CD4-positive, alpha-beta T cell treated with Interleukin-2 at 100 ng/mL for 4 hours (primary cell): ENCODE data around the gene CCDC85A.

Experiments
- DNase-seq: peaks from one replicate; pipeline ENCODE4 v3.0.0-alpha.2; 2020; ENCODE audit warnings: low spot score

CCDC85A gene

DNA sequence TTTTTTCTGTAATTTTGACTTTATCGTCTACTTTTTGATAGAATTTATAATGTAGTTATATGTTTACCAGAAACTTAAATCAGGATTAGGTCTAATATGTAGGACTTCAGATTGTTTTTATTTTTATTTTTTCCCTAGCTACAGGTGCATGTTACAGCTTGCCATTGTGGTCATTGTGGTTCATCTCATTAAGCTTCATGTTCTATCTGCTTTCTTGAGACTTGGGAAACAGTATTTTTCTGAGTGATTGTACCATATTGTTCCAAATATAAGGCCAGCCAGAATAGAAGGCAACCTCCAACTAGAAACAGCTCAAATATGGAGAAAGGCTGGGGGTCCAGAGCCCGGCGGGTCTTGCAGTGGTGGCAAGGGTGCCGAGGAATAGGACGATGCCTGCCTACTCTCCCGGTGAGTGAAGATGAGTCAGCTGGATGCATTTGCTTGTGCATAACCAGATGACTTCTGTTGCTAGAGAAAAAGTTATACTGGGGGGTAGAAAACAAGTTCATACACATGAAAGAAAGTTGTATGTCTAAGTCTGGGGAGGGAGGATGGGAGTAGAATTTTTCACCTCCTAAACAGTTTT is 188.4 kb downstream of the CCDC85A start:
- no peak for DNase-seq

DNA sequence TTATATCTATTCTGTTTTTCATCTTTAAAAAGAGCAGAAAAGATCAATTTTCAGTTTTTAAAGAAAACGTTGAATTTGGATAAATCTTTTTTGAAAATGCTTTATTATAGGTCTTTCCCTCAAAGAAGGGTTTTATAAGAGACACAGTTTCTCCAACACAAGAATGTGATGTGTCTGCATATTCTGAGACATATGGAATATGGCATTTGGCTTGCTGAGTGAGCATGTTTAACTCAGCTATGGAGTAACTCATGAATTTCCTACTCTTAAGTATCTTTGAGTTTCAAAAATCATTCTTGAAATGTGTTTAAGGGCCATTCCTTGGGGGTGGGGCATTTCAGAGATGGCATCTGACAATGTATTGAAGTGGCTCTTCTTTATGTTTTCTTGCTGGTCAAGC is 191.5 kb downstream of the CCDC85A start:
- DNase-seq = no peak

DNA sequence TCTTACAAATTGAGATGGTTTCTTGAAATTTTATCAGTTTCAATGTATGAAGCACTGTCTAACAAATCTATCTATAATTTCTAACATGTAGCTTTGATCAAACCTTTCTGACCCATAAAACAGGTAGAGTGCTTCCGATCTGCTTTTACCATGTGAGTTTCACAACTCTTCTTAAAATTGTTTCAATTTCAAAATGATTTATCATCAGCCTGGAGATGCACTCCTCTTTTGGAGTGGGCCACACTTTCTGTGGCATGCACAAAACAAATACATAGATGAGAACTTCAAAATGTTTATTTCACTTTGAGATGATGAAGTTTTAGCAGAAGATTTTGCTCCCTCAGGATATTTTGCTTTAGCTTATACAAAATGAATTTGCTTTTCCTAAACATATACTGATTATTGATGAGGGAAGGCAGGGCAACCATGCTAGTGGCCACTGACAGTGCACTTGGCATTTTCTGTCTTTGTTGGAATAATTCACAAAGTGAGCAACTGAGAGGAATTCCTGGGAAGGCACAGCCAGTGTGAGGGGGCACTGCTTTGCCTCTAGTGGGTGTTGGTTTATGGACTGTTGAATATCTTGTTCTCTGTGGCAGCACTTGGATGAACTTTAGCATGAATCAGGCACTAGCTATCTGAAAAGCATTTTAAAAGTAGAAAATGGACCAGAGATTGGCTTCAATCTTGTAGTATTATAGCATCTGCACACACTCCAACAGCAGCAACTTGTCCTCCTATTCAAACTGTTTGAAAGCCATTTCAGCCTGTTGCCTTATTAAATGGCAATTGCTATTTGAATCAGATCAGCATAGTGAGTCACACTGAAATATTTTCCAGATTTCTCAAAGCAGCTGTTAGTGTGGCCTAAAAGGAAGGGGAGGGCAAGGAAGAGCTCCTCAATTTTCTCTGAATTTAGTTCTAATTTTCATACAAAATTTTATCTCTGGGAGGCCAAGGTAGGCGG is 193.2 kb downstream of the CCDC85A start:
- no peak for DNase-seq

DNA sequence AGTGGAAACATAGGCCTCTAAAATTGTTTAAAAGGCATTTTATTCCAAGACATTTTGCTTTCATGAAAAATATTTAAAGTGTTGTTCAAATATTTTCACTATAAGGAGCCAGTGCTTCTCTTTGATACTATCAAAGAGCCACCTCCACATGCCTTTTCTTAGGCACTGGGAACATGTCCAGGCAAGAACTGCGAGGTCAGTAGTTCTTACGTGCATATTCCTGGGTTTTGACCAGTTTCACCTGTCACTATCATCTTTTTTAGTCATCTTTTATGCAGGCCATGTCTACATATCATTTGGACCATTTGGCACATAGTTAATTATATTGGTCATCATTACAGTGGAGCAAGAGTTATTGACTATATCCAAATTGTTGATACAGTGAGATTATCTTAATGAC is 195.3 kb downstream of the CCDC85A start:
- DNase-seq = no peak

DNA sequence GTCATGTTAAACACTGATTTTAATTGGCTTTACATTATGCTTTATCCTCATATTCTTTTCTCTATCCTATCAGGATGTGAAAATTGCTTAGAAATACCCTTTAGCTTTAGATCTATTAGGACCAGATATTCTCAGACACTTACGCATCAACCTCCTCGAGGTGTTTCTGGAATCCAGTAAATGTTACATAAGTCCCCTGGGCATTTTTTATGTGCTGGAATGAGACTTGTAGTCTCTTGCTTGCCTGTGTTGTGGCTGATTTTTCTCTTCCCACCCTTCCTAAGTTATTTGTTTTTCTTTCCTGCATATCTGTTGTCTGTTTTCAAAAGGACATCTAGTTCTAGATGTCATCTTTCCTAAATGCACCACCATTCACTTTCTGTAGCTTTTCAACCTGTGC is 197.1 kb downstream of the CCDC85A start:
- DNase-seq = no peak

DNA sequence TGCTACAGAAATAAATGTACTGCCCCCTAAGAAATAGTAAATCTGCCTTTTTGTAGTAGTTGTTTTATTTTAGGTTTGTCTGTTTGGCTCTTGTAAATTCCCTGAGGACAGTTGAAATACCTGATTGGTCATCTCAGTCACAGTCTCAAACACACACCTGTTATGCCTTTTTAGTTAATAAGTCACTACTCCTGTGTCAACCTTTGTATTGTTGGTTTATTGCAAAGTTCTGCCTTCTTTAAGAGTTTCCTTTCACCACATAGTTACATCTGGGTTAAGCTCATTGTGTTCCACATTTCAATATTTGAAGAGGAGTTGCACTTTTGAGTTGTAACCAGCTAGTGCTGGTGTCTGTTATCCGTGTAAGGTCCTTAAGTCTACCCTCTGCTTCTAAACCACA is 198.7 kb downstream of the CCDC85A start:
- DNase-seq = no peak

DNA sequence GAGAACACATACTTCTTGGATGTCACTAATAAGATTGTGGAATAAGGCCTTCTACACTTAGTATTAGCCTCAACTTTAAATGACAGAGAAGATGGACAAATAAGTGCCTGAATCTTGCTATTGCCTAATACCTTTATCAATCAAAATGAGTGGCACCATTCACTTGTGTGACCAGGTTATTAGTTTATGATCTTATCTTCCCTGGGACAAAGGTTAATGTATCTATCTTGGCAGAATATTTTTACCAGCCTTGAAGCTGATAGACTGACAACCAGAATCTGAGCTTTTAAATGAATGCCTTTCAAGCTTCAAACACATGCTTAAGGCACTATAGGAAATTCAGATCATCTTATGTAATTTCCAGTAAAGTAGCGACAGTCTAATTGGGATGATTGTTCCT is 202.9 kb downstream of the CCDC85A start:
- no peak for DNase-seq

DNA sequence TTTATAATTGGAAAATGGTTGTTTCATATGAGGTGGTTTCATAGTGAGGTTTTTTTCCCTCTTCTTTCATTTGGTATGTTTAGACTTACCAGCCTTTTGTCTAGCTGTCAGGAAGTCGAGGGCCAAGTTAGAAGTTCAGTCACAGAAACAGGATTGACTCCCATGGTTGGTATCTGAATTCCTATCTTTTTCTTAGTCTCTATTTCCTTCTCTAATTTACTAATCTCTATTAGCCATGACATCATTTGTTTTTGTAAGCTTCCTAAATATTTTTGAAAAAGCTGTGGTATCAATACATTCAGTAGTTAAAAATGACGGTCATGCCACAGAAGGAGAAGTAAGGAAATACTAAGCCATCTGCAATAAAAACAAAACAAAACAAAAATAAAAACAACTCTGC is 206.9 kb downstream of the CCDC85A start:
- no peak for DNase-seq

DNA sequence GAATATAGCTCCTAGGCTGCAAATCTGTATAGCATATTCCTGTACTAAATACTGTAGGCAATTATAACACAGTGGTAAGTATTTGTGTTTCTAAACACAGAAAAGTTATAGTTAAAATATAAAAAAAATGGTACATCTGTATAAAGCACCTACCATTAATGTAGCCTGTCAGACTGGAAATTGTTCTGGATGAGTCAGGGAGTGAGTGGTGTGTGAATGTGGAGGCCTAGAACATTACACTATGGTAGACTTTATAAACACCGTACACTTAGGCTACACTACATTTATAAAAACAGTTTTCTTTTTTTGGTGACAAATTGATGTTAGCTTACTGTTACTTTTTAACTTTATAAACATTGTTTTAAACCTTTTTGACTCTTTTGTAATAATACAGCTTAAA is 226.3 kb downstream of the CCDC85A start:
- DNase-seq = no peak

DNA sequence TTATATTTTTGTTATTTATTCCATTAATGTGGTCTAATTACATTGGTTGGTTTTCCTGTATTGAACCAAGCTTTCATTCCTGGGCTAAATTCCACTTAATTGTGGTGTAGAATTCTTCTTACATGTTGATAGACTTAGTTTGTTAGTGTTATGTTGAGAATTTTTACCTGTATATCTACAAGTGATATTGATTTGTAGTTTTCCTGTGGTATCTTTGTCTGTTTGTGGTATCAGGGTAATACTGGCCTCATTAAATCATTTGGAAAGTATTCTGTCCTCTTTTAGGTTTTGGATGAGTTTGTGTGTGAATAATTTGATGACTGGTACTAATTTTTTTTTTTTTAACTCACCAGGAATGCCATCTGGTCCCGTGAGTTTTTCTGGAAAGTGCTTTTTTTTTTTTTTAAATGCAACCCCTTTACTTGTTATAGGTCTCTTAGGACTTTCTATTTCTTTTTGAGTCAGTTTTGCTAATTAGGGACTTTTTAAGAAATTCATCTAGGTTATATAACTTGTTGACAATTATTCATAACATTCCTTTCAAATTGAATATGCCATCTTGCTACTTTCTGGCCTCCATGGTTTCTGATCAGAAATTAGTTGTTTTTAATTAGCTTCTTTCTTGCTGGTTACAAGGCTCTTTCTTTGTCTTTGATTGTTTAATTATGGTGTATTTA is 232.8 kb downstream of the CCDC85A start:
- DNase-seq = no peak
